Heart left ventricle (tissue), 16 donors: Measurements from ENCODE around the gene HTT. TPM values are rescaled to one million over a fixed set of nuclear protein-coding genes. Genes with fewer than 3 reads are reported as not detected.

Experiments used
- ATAC-seq, 4 donors: fragments of 200-7000 bp; cut with Tn5 transposase; one replicate each; pipeline ENCODE4 v1.9.1; 2020 to 2022; ENCODE audit warnings: moderate library complexity in 4 of 4, mild to moderate bottlenecking in 3 of 4, moderate number of reproducible peaks in 1 of 4
- DNase-seq, 5 donors: peaks; one replicate each; pipeline ENCODE4 v3.0.0-alpha.2; 2020
- H3K27ac ChIP-seq, 12 donors: fragments of 200-600 bp; sonication (generic) in 4 of 12; one replicate each; pipeline versions ENCODE4 v1.5.0 to v1.8.0; 2016 to 2022; ENCODE audit warnings: mild to moderate bottlenecking in 2 of 12
- H3K27me3 ChIP-seq, 9 donors: fragments of 200-600 bp; sonication (generic) in 2 of 9; one replicate each; pipeline versions ENCODE4 v1.5.1 to v1.8.0; 2016 to 2022; ENCODE audit warnings: mild to moderate bottlenecking in 3 of 9
- H3K36me3 ChIP-seq, 9 donors: fragments of 200-600 bp; sonication (generic) in 2 of 9; one replicate each; pipeline versions ENCODE4 v1.5.0 to v1.8.0; 2018 to 2022; ENCODE audit warnings: mild to moderate bottlenecking in 2 of 9
- H3K4me1 ChIP-seq, 12 donors: fragments of 200-600 bp; sonication (generic) in 4 of 12; one replicate each; pipeline versions ENCODE4 v1.5.0 to v1.8.0; 2016 to 2022; ENCODE audit warnings: mild to moderate bottlenecking in 3 of 12
- H3K4me3 ChIP-seq, 12 donors: fragments of 200-600 bp; sonication (generic) in 4 of 12; one replicate each; pipeline versions ENCODE4 v1.5.0 to v1.8.0; 2017 to 2022; ENCODE audit warnings: mild to moderate bottlenecking in 9 of 12, moderate library complexity in 4 of 12
- H3K9me3 ChIP-seq, 12 donors: fragments of 200-600 bp; sonication (generic) in 4 of 12; one replicate each; pipeline versions ENCODE4 v1.5.0 to v1.8.0; 2016 to 2022; ENCODE audit warnings: mild to moderate bottlenecking in 1 of 12
- CTCF ChIP-seq, 12 donors: fragments of 200-600 bp; sonication (generic) in 4 of 12; IDR thresholded peaks; one replicate each; pipeline versions ENCODE4 v1.5.0 to v1.8.0; 2018 to 2022; ENCODE audit warnings: antibody characterized with exemption in 12 of 12, mild to moderate bottlenecking in 5 of 12
- POLR2A ChIP-seq, 2 donors: fragments of 450-650 bp; IDR thresholded peaks; one replicate each; pipeline ENCODE4 v1.6.1; 2017; ENCODE audit warnings: antibody characterized with exemption in 2 of 2, mild to moderate bottlenecking in 2 of 2, moderate library complexity in 2 of 2
- WGBS, 4 donors: extraction: QIAGEN DNeasy Blood & Tissue Kit in 2 of 4; methylation state at CpG; one replicate each; pipeline versions ENCODE4 v1.1.5 to v1.1.7; 2013 to 2018; 5-methylcytosine and 5-hydroxymethylcytosine counted together
- intact Hi-C, 10 donors: fragments of 100-400 bp; cut with DNase I; formaldehyde crosslinking; loops; one replicate each; pipeline versions ENCODE4 v1.11.1 to v1.14.2; 2022
- polyA plus RNA-seq, 2 donors: library from polyadenylated mRNA; stranded (reverse); fragments of 200-250 nt; gene quantifications; one replicate each; pipeline ENCODE4 v1.2.3, GENCODE V29; 2013
- total RNA-seq, 9 donors: library from RNA; depleted of rRNA in 2 of 9; stranded (reverse); fragments of >200 nt in 2 of 9; fragmentation: NEBNext Ultra II Directional in 3 of 9; extraction: Animal tissue kit (Norgen Biotek cat#: 25700) in 3 of 9; gene quantifications; one replicate each; pipeline versions ENCODE4 v1.1.0 to v1.2.4, GENCODE V29; 2016 to 2023
- donor health status: ischemic (EF 13 %, LVEDD 7.1; RV severe dilation, severe dysfunction).
- donor health status: healthy with polysubstance abuse.
- donor health status: DM: no; HTN: yes; CAD: no.
- donor health status: DM: no; HTN: no; CAD: no.
- donor health status: ischemic (EF 25% LVEDD 6.9; RV normal size, moderate dysfunction).
- donor health status: ischemic (EF 25% LVEDD 5.7; RV mildly dilated, moderate dysfunction).
- donor health status: healthy.
- donor health status: DM: yes; HTN: yes; CAD: no.
- donor health status: ischemic (EF 35%, LVEDD 5.7; RV mildly dilated, moderate dysfunction).
- donor health status: nonischemic (EF 11% LVEDD 7.7; RV severe dilation, severe dysfunction).
- donor health status: DM: yes; HTN: yes; CAD: no.
- donor health status: PGD.
- donor health status: ischemic (EF 29% LVEDD 5.4; RV normal size, mild dysfunction).
- donor health status: nonischemic (EF 23%, LVEDD 6.1; RV moderate dilation, normal function).

The HTT gene
- total and polyA plus RNA-seq, 11 donors = 13.9 to 122 (median 25.1) TPM

DNA sequence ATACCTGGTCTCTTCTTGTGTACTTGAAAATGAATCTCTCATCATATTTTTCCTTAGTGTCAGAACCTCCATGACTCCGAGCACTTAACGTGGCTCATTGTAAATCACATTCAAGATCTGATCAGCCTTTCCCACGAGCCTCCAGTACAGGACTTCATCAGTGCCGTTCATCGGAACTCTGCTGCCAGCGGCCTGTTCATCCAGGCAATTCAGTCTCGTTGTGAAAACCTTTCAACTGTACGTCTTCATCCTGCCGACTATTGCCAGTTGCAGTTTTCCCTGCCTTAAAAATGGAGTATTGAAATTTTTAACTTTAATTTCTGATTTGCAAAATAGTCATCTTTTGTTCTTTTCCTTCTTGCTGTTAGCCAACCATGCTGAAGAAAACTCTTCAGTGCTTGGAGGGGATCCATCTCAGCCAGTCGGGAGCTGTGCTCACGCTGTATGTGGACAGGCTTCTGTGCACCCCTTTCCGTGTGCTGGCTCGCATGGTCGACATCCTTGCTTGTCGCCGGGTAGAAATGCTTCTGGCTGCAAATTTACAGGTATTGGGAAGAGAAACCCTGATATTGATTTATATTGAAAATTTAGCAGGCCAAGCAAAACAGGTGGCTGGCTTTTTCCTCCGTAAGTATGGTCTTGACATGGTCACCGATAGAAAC, 132.1 kb downstream of the HTT start:
- Histone ChIP-seq H3K27ac (no peak overlapping the region), H3K36me3 (peaks cover 0 to 84% (median 54%) of the 10 kb centered on the region in 9 donors), H3K9me3 (no peaks in the 10 kb centered on the region), H3K4me1 (peaks cover 0 to 32% (median 0%) of the 10 kb centered on the region in 12 donors), H3K4me3 (no peak overlapping the region), H3K27me3 (no peaks in the 10 kb centered on the region)
- ATAC-seq (no peak), DNase-seq (no peak)
- intact Hi-C loops = loop anchor here in 1 of 10 donors (10.0 kb wide), 1 partner anchor 238 kb away; the partner anchor contains the start of gene HGFAC
- no peak for TF ChIP-seq CTCF (IDR thresholded peaks at IDR 0.05)
- WGBS, 4 donors = 95 to 98% (median 97%) methylated on average over 18 of the region's 18 CpGs

DNA sequence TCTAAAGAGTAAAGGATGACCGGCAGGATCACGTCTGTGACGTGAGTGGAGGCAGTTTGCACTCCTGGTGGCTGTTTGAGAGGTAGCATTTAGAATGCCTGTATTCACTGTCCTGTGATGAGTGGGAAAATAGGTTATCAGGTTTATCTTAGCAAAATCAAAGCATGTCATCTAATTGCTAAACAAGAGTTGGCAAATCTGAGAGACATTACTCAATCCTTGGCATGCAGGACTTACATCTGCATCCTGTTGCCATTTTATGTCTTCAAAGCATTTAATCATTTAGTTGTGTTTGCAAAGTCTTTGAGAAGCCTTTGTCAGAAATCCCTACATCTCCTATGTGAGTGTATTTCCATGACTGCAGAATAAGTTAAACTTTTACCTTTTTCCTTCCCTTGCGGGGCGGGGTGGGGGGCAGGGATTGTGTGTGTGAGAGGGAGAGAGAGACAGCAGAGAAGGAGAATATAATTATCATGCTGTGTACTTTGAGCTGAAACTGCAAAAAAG, 133.1 kb downstream of the HTT start:
- TF ChIP-seq POLR2A (IDR thresholded peaks at IDR 0.05) = no peak
- no peak for TF ChIP-seq CTCF (IDR thresholded peaks at IDR 0.05)
- H3K4me3 ChIP-seq = no peak overlapping the region
- peaks cover 0 to 86% (median 64%) of the 10 kb centered on the region in 9 donors for H3K36me3 ChIP-seq
- H3K9me3 ChIP-seq = no peaks in the 10 kb centered on the region
- intact Hi-C loops = loop anchor here in 1 of 10 donors (10.0 kb wide), 1 partner anchor 237 kb away; the partner anchor contains the start of gene HGFAC
- DNase-seq (no peak), ATAC-seq (peak in 1 of 4 donors; percentile 34)
- peaks cover 0 to 22% (median 0%) of the 10 kb centered on the region in 12 donors for H3K4me1 ChIP-seq
- no peaks in the 10 kb centered on the region for H3K27me3 ChIP-seq
- no peak overlapping the region for H3K27ac ChIP-seq
- 78 to 84% (median 83%) methylated on average over 5 of the region's 5 CpGs for WGBS, 4 donors

- H3K36me3 ChIP-seq = peaks cover 0 to 97% (median 76%) of the 10 kb centered on the region in 9 donors
- no peaks in the 10 kb centered on the region for H3K9me3 ChIP-seq
- DNase-seq (no peak), ATAC-seq (no peak)
- no peak overlapping the region for H3K27ac ChIP-seq
- H3K27me3 ChIP-seq = no peaks in the 10 kb centered on the region
- WGBS, 4 donors = 96 to 98% (median 97%) methylated on average over 14 of the region's 14 CpGs
- intact Hi-C loops = loop anchor here in 1 of 10 donors (10.0 kb wide), 1 partner anchor 236 kb away; the partner anchor contains the start of gene HGFAC
- no peak for TF ChIP-seq CTCF (IDR thresholded peaks at IDR 0.05)
- no peak for TF ChIP-seq POLR2A (IDR thresholded peaks at IDR 0.05)
- no peak overlapping the region for H3K4me3 ChIP-seq
- peaks cover 0 to 14% (median 0%) of the 10 kb centered on the region in 12 donors for H3K4me1 ChIP-seq
These were observed 134.3 kb downstream of the HTT start for GRCh38 chr4:3208826-3209225.

DNA sequence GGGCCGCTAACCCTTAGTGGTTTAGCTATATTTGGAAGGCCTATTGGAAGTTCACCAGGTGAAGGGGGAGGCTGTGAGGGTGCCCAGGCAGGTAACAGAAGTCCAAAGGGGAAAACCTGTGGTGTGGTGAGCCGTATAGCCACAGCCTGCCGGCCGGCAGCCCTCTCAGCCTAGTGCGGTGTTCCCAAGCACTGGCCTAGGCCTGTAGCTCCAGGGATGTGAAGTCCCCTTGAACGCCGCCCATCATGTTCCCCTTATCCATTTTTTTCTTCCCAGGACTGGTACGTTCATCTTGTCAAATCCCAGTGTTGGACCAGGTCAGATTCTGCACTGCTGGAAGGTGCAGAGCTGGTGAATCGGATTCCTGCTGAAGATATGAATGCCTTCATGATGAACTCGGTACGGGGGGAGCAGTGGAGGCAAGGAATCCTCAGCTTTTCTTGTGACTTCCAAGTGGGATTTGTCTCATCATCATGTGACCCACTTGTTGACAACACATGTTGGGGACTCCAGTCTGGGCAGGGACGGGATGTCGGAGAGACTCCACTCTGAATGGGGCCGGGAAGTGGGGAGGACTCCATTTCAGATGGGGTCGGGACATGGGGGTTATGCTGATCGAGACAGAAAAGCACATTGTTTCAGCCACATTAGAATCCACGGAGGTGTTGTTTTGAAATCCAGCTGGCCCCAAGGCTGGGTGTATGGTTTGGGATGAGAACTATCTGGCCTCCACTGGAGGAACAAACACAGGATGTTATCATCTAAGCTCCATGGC, 135.3 kb downstream of the HTT start:
- H3K4me1 ChIP-seq = peaks cover 0 to 6% (median 0%) of the 10 kb centered on the region in 12 donors
- no peaks in the 10 kb centered on the region for H3K9me3 ChIP-seq
- H3K27ac ChIP-seq = no peak overlapping the region
- WGBS, 4 donors = 93 to 97% (median 97%) methylated on average over 17 of the region's 17 CpGs
- DNase-seq = no peak
- H3K27me3 ChIP-seq = no peaks in the 10 kb centered on the region
- ATAC-seq = no peak
- TF ChIP-seq POLR2A (IDR thresholded peaks at IDR 0.05) = no peak
- TF ChIP-seq CTCF (IDR thresholded peaks at IDR 0.05) = no peak
- H3K36me3 ChIP-seq = peaks cover 0 to 97% (median 82%) of the 10 kb centered on the region in 9 donors
- intact Hi-C loops = loop anchor here in 1 of 10 donors (10.0 kb wide), 1 partner anchor 235 kb away; the partner anchor contains the start of gene HGFAC
- H3K4me3 ChIP-seq = no peak overlapping the region
